Dermis blood vessel endothelial cell (primary cell): ENCODE measurements around the gene TRIP13. TPM values are rescaled to one million over a fixed set of nuclear protein-coding genes. Genes with fewer than 3 reads are reported as not detected.
"Not testable (repeated sequence)": the region's sequence is repeated elsewhere in the genome, so short reads cannot be mapped to it uniquely, and the experiment has no call there.

Experiments used
- DNase-seq: peaks from one replicate; pipeline ENCODE4 v3.0.0; 2010
- total RNA-seq: library from RNA; depleted of rRNA; stranded (reverse); fragments of >200 nt; gene quantifications from 2 replicates; pipeline ENCODE4 v1.2.3, GENCODE V29; 2014

TRIP13 gene
- total RNA-seq, 1 donor from 2014 or later = 11.1 TPM

DNA sequence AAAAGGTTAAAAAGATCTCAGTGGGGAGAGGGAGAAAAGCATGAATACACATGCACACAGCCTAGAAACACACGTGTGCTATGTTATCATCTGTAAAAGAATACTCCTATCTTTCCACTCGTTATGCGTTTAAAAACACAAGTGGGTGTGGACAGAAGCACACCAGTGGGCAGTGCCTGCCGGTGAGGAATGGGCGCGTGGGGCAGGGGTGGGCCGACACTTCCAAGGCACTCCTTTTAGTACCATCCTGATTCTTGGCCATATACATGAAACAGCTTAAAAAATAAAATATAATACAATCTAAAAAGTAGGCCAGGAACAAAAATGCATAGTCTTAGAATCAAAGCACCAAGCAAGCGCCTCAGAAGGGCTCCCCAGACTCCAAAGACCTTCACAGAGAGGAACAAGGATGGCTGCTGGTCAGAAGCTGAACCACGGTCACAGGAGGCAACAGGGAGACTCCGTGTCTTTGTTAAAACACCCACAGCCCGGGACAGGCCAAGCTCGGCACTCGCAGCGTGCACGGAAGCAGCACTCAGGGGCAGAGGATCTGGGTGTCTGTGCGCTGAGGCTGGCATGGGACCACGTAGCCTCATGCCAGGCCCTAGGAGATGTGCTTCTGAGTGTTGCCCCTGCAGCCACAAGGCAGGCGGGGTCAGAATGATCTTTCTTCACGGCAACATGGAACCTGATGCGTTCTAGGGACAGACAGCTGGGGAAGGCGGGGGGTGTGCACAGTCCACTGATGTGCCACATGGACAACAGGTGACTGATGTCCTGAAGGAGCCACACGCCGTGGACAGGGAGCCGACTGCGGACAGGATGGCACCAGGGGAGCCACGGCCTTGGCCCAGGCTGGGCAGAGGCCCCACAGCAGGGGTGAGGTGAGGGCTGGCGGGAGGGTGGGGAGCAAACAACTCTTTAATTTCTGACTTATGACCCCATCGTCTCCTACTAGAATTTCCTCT lies 16.0 kb upstream of the TRIP13 start:
- no peak for DNase-seq

DNA sequence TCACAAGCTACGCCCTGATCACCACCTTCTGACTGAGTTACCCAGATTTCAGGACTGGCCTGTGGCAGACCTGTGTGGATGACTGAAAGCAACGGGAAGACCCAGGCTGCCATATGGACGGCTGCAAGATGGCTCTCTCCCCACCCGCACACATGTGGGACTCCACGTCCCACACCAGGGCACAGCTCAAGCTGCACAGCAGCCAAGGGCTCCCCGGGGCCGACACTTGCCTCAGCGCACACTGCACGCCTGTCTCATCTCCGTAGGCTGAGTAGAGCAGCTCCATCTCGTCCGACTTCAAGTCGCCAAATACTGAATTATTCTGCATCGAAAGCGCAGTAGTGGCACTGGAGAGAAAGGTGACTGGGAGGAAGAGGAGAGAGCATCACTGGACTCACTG lies 14.6 kb upstream of the TRIP13 start:
- no peak for DNase-seq

DNA sequence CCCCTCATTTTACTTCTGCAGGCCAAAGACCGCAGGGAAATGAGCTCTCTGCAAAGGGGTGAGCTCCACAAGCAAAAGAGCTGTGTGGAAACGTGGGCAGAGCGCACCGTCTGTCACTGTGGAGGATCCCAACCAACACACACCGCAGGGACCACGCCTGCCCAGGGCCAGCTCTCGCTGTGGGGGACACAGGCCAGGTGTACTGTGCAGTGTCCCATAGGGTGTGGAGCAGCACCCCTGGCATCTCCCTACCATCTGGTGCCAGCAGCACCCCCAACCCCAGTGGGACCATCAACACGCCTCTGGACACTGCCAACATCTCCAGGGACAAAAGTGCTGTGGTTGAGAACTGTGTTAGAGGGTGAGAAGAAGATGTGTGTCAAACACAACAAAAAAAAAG lies 14.0 kb upstream of the TRIP13 start:
- DNase-seq = not testable (repeated sequence)

DNA sequence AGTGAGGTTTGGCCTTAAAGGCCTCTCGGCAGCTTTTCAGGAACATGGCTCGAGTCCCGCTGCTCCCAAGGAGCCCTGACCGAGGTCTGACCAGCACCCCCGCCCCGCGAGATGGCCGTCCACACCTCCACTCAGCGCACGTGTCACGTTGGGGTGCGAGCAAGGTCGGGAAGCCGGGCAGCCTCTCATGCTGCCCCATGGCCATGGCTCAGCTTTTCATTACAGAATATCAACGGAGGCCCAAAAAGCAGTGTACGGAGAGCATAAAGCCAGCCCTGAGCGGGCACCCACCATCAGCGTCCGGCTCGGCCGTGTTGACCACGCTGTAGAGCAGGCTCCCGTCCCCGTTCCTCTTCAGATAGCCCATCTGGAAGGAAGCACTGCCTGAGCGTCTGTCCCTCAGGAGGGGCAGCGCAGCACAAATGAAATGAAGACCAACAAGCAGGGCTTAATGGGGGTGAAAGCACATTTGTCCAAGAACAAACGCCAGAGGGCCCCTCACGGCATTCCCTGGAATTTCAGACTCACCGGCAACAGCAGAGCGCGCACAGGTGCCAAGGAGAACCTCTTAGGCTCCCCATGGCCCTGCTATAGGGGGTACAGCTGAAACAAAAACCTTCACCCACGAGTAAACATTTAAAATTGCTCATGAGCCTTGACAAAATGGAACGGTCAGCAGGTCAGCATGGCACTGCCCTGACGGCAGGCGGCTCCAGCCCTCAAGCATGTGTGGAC lies 11.7 kb upstream of the TRIP13 start:
- no peak for DNase-seq

DNA sequence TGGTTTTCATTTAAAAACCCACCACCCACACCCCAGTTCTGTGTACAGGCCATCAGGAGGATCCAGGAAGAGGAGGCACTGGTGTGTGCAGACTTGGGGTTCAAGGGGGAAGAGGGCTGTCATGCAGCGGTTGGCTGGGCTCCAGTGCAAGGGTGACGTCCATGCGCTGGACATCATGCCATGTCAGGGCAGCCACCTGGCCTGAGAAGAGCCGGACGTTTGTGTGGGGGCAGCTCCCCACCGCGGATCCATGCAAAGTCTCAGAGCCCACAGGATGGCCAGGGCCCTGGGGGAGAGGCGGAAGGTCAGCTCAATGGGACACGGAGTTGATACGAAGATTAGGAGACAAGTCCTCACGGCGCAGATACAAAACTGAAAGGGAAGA lies 11.1 kb upstream of the TRIP13 start:
- DNase-seq = no peak

DNA sequence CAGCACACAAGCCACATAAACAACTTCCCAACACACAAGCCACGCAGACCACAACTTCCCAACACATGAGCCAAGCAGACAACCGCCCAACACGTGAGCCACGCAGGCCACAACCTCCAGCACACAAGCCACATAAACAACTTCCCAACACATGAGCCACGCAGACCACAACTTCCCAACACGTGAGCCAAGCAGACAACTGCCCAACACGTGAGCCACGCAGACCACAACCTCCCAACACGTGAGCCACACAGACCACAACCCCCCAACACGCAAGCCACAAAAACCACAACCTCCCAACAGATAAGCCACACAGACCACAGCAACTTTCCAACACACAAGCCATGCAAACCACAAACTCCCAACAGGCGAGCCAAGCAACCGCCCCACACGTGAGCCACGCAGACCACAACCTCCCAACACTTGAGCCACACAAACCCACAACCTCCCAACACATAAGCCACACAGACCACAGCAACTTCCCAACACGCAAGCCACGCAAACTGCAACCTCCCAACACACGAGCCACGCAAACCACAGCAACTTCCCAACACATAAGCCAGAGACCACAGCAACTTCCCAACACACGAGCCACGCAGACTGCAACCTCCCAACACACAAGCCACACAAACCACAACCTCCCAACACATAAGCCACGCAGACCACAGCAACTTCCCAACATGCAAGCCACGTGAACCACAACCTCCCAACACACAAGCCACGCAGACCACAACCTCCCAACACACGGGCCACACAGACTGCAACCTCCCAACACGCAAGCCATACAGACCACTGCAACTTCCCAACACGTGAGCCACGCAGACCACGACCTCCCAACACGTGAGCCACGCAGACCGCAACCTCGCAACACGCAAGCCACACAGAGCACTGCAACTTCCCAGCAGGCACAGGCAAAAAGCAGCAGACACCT lies 10.2 kb upstream of the TRIP13 start:
- DNase-seq = no peak

DNA sequence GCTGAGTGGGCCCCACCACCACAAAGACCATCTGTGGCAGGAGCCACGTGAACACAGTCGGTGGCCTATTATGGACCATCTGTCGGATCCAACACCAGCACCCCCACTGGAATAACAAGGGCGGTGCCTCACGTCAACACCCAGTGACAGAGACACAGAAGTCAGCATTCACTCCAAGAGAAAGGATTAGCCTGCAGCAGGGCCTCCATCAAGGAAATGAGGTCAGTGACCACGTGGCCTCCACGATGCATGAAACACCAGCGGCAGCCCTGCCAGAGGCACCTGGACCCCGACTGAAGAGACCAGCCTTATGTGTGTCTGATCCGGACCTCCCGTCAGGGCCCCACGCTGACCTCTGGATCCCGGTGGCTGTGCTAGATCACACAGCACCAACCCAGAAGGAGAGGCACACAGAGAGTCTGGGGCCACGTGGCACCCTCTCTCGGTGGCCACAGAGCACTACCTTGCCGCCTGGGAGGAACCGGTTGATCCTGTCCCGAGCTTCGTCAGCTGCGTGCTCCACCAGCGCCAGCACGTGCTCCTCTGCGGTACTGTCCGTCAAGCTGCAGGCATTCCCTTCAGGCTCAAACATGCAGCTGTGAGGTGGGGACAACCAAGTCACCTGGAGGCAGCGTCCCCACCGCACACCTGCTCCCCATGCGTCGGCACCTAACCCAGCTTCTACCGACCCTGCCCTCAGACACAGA lies 9.1 kb upstream of the TRIP13 start:
- no peak for DNase-seq

DNA sequence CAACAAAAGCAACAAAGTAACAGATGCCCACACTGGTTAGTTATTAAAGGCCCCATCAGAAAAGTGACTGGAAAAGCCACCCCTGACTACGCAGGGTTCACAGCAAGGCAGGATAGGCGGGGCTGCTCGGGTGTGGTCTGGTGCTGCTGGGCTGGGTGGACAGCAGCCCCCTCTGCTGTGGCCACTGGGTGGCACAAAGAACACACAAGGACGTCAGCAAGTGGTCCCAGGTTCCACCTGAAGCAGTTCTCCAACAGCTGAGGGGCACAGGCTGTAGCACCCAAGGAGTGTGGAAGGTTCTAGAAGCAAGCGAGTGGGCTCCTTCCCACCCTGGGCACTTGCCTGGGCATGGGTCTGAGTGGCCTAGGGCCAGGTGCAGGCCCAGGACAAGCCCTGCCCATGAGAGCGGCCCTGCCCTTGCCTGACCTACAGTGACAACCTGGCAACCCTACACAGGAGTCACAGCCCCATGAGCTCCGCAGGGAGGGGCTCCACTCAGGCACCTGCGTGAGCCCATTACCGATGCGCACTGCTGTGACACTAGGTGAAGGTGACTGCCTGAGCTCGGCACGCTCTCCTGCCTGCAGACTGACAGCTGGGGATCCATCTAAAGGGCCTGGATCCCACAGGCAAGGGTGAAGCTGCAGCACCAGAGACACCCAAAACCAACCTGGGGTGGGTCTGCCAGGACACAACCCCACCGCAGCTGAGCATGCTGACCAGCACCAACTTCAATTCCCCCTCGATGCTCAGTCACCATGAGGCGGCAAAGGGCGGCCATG lies 8.1 kb upstream of the TRIP13 start:
- no peak for DNase-seq

DNA sequence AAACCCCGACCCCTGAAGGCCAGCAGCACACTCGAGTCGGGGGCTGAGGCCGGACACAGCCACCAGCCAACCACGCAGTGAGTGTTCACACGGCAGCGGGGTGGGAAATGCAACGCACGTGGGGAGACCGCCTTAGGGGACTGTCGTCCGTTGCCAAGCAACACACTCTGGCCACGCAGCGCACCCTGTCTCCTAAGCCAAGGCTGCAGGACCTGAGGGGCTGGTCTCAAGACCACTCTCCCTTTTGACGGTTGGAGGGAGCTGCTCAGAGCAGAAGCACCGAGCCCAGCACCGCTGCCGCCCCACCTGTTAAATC lies 7.6 kb upstream of the TRIP13 start:
- no peak for DNase-seq

DNA sequence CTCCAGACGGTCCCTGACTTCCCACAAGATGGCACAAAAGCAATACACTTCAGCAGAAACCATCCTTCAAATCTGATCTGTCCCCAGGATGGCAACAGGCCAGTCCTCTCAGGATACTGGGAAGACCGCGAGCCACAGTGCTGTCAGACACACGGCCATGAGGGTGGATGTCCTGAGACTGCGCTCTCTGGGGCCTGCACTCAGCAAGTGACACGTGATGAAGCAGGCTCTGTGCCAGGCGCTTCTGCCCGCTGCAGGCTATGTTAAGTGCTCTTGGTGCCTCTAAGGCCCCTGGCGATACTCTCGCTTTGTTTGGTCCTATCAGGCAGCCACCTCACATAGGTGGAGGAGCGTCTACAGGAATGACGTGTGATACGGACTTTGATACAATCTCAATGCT lies 7.2 kb upstream of the TRIP13 start:
- no peak for DNase-seq

DNA sequence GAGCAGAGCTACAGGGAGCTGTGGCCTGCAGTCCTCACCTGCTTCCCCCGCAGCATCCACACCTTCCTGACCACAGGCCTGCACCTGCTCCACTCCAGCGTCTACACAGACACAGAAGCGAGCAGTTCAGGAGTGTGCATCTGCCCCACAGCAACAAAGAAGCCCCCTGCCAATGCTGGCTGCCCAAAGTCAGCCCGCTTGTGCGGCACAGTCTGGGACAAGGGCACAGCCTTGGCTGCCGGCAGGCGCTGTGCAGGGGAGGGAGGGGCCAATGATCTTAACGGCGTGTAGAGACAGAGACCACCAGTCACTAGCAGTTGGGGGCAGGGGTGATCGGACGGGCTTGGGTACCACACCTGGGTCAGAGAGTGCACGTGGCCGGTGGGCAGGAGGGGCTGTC lies 6.6 kb upstream of the TRIP13 start:
- DNase-seq = no peak

DNA sequence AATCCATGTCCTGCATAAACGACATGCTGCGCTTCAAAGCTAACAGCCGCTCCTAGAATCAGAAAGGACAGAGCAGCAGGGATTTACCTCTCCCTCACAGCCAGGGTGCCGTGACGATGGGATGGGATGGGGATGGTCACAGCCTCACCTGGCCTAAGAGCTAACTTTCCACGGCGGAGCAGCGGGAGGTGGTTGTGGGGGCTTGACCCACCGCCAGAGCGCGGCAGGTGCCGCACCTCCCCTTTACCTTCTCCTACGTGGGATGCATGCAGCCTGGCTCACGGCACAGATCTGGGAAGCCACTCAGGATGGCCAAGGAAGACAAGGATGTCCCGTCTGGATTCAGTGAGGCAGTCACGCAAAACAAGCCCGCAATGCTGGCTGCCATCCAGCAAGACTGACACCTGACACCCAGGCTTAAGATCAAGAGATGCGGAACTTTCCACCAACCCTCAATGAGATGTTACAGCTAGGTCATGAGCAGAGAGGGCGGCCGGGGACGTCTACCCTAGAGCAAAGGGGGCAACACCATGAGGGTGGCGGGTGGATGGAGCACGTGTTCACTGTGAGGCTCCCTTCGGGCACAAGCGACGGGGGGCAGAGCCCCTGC lies 5.9 kb upstream of the TRIP13 start:
- DNase-seq = no peak

DNA sequence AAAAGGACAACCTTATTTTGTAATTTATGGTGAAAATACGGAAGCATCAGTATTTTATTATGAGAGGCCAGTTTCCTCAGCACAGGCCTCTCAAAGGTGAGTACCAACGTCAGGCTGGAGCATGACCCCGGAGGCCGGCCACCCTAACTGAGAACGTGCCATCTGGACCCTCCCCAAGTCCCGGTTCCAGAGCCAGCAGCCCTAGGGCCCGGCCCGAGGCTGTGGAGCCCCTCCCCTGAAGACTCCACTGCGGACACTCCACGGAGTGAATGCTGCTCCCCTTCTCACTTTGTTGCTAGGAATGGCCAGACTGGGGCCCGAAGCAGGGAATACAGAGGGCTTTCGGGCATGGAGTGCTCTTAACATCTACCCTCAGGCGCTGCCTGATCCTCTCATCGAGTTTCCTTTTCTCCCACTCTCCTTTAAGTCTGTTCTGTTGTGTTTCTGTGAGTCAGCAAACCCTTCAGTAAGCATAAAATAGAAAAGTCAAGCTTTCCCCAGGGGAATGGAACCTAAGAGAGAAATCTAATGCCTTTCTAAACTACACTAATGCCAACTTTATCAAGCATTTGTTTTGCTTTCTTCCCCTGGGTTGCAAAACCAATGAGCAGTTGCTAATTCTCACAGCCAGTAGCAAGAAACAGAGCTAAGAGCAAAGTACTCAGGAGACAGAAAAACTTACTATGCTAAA lies 4.6 kb upstream of the TRIP13 start:
- DNase-seq = no peak

DNA sequence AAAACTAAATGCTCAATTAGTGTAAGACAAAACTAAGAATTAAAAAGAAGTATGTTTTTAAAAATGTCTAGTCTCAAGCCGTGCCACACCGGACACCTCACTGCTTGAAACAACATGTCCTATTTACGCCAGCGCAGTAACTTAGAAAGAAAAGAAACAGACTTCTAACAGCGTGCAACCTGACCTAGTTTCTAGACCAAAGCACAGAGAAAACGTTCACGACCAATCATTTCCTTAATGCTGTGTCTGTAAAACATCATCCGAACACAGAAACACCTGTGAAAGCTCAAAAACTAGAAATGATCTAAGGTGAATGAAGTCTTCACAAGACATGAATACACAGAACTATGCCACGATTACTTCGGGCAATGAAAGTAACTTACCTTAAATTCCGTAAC lies 4.0 kb upstream of the TRIP13 start:
- no peak for DNase-seq

DNA sequence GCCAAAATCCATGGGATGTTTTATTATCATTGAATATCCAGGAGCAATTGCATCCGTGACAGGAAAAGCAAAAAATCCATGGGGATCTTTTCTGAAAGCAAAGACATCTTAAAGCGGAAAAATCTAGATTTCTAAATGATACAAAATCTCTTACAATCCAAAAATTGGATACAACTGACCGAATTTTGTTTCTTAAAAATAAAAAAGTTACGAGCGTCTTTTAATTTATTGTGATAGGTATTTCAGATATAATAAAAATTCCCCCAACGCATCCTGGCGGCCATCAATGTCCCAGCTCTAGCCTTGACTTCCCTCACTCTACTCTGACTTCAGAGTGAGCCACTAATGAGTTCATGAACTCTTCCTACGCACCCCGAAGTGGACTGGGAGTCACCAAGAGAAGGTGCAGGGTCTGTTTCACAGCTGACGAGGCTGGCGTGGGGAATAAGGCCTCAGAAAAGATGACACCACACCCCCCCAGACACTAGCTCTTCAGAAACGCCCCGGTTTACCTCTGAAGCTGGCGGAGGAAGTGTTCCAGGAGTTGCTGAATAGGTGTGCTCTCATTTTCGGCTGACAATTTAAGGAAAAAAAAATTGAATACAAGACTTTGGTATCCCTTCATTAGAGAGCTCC lies 3.5 kb upstream of the TRIP13 start:
- no peak for DNase-seq

DNA sequence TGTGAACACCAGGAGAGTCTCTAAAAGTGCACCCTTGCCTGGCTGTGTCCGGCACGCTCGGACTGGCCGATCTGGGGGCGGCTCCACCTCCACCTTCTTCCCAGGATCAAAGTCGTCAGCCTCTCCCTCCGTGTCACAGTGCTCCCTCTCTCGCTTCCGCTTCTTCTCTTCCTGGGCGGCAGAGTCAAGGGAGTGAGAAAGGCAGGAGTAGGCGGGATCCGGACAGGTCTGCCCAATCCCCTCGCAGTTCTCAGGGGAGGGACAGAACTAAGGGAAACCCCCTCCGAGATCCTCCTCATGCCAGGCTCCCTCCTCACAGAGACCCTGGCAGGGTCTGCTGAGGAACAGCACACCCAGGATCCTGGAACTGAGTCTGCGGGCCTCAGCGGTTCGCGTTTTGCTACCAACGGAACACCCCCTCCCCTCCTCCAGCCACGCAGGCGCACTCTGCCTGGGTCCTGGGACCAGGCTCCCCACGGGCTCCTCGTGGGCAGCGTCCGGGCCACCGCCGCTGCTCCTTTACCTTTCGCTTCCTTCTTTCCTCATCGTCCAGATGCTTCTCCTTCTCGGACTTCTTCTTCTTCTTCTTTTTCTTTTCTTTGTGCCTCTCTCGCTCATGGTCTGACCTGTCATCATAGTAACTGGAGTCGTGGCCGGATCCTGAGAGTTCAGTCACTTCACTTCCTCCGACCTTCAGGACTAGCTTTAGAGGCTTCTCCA lies 1.4 kb upstream of the TRIP13 start:
- DNase-seq = no peak

DNA sequence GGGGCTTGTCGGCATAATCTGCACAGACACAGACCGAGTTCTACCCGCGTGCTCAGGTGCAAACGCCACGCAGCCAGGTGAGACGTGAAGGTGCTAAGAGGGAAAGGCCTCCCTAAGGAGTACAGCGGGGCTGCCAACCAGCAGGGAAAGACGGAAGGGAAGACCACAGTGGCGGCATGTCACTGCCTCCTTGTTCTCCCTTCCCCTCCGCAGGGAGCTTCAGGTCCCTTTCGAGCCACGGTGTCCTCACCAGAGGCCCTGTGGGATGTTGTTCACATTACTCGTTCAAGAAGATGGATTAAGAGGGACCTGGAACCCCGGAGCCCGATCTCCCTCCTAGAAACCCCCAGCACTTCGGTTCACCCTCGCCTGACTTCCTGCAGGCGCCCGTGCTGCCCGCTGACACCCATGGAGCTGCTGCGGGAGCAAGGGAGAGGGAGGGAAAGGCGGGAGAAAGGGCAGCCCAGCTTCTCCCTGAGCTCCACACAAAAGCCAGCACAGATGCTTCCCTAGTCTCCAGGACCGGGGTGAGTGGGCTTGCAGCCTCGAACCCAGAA lies 769 bp upstream of the TRIP13 start:
- peak; percentile 42 for DNase-seq

DNA sequence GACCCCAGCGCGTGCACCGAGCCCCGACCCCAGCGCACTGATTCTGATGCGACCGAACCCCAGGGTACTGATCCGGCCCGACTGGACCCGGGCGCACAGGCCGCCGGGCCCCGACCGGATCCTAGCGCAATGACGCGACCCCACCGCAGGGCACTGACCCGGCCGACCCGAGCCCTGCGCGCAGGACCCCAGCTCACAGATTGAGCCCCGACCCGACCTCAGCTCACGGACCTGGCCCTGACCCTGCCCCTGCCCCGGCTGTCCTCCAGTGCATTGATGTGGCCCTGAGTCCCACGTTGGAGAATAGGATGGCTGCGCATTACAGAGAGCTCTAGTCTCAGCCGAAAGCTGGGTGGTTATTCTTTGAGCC lies 438 bp downstream of the TRIP13 start:
- no peak for DNase-seq

DNA sequence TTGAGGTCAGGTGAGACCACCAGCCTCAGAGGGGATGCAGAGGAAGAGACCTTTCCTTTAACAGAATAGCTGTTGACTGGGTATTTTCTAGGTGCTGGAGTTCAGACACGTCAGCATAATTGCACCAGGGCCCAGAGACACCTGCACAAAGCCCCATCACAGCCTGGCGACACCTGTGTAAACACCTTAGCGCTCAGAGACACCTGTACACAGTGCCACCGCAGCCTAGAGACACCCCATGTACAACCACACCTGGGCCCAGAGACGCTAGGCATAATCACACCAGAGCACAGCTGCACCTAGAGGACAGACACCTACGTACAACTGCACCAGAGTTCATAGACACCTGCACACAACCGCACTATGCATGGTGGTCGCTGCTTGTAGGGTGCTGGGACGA lies 1.0 kb downstream of the TRIP13 start:
- DNase-seq = no peak
